Testis (tissue), 2 donors: ENCODE results near the gene UGT3A2.

Experiments used
- POLR2A ChIP-seq: fragments of 450-650 bp; IDR thresholded peaks from one replicate; pipeline ENCODE4 v1.6.1; 2017; ENCODE audit warnings: antibody characterized with exemption, mild to moderate bottlenecking, moderate library complexity
- TF ChIP-seq, protein P1 (sequence below), 3 experiments: fragments of 450-650 bp in 2 of 3; fragments of 200-600 bp in 1 of 3; sonication (generic) in 1 of 3; IDR thresholded peaks; one replicate each; pipeline ENCODE4 v1.5.1; 2016 to 2019; ENCODE audit warnings: antibody characterized with exemption in 3 of 3, mild to moderate bottlenecking in 2 of 3, moderate library complexity in 1 of 3

DNA sequence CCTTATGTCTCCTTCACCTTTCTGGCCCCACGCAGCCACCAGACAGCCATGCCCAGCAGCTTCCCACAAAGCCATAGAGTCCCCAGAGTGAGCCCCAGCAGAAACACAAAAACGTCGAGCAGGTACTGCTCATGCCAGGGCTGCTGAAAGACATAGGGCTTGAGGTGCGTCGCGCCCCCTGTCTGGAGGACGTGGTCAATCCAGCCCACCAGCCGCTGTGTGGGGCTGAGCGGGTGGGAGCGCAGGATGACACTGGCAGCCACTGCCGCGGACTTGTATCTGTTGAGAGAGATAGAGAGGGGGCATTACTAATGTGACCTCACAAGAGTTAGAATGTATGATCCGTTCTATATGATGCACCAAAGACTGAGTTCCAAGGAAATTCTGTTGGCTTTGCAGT, 31.0 kb downstream of the UGT3A2 start:
- TF ChIP-seq, protein P1, sequence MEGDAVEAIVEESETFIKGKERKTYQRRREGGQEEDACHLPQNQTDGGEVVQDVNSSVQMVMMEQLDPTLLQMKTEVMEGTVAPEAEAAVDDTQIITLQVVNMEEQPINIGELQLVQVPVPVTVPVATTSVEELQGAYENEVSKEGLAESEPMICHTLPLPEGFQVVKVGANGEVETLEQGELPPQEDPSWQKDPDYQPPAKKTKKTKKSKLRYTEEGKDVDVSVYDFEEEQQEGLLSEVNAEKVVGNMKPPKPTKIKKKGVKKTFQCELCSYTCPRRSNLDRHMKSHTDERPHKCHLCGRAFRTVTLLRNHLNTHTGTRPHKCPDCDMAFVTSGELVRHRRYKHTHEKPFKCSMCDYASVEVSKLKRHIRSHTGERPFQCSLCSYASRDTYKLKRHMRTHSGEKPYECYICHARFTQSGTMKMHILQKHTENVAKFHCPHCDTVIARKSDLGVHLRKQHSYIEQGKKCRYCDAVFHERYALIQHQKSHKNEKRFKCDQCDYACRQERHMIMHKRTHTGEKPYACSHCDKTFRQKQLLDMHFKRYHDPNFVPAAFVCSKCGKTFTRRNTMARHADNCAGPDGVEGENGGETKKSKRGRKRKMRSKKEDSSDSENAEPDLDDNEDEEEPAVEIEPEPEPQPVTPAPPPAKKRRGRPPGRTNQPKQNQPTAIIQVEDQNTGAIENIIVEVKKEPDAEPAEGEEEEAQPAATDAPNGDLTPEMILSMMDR (IDR thresholded peaks at IDR 0.05): no peak
- TF ChIP-seq POLR2A: no peak
